Activated B cell treated with CpG ODN at 0.5 μM for 24 hours (primary cell): ENCODE results near the gene ZNF883. TPM values are rescaled to one million over a fixed set of nuclear protein-coding genes. Genes with fewer than 3 reads are reported as not detected.

Experiments
- ATAC-seq: fragments of 200-7000 bp; cut with Tn5 transposase; one replicate; pipeline ENCODE4 v1.10.0; 2021; ENCODE audit warnings: low read depth, mild to moderate bottlenecking, moderate library complexity
- CTCF ChIA-PET: fragments of 350-600 bp; sonication (Branson Sonifier 250); formaldehyde crosslinking; loops from one replicate; lab custom pipeline; 2021; ENCODE audit warnings: antibody characterized with exemption; lab: Charles Lee
- POLR2A ChIA-PET: fragments of 350-600 bp; sonication (Branson Sonifier 250); formaldehyde crosslinking; loops from one replicate; lab custom pipeline; 2021; ENCODE audit warnings: antibody characterized with exemption; lab: Charles Lee
- DNase-seq: peaks from one replicate; pipeline ENCODE4 v3.0.0; 2022
- H3K27ac Mint-ChIP-seq: one replicate; pipeline ENCODE4 v1.8.0; 2020; ENCODE audit warnings: mixed read lengths
- H3K27me3 Mint-ChIP-seq: one replicate; pipeline ENCODE4 v1.8.0; 2021; ENCODE audit warnings: mixed read lengths
- H3K36me3 Mint-ChIP-seq: one replicate; pipeline ENCODE4 v1.8.0; 2021; ENCODE audit warnings: low read depth, mixed read lengths
- H3K4me1 Mint-ChIP-seq: one replicate; pipeline ENCODE4 v1.8.0; 2021; ENCODE audit warnings: mixed read lengths
- H3K4me3 Mint-ChIP-seq: one replicate; pipeline ENCODE4 v1.8.0; 2020; ENCODE audit warnings: mild to moderate bottlenecking, mixed read lengths
- H3K9me3 Mint-ChIP-seq: one replicate; pipeline ENCODE4 v1.8.0; 2020; ENCODE audit warnings: mixed read lengths
- CTCF ChIP-seq: fragments of 200-600 bp; IDR thresholded peaks from one replicate; pipeline ENCODE4 v1.8.0; 2022; ENCODE audit warnings: antibody characterized with exemption, mild to moderate bottlenecking
- intact Hi-C: fragments of 100-400 bp; cut with micrococcal nuclease; formaldehyde crosslinking; loops from one replicate; pipeline ENCODE4 v1.15.1; 2024
- total RNA-seq: library from RNA; stranded (reverse); gene quantifications from 2 replicates; pipeline ENCODE4 v1.2.3, GENCODE V29; 2022

The ZNF883 gene
- total RNA-seq, 1 donor from 2014 or later, result 0.33 TPM

GRCh38 chr9:112997236-112997941 is 14.6 kb downstream of the ZNF883 start:
- peaks cover 44% of the 10 kb centered on the region for H3K9me3 Mint-ChIP-seq
- H3K4me3 Mint-ChIP-seq, result no peak overlapping the region
- peaks cover 42% of the 10 kb centered on the region for H3K36me3 Mint-ChIP-seq
- TF ChIP-seq CTCF, result no peak
- no peak overlapping the region for H3K27ac Mint-ChIP-seq
- ChIA-PET POLR2A (no interaction called here), CTCF (no interaction called here)
- intact Hi-C loops, result no loop called here
- no peaks in the 10 kb centered on the region for H3K27me3 Mint-ChIP-seq
- ATAC-seq (no peak), DNase-seq (no peak)
- no peaks in the 10 kb centered on the region for H3K4me1 Mint-ChIP-seq

DNA sequence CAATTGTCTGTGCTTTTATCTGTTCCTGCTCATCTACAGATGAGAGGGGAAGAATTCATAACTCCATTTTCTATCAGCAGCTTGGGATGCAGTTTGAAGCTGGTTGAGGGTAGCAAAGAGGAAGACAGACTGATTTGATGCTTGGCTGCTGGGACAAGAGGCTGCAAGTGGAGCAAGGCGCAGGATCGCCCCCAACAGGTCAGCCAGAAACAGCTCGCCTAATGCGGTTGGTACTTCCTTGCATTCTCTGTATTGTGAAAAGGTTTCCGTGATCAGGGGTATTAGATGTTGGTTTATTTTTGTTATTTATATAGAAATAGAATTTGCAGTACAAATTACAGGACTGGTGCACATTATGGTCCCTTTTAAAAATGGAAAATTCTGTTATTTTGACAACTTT is 40.6 kb downstream of the ZNF883 start:
- Mint-ChIP-seq H3K27me3 (peaks cover 25% of the 10 kb centered on the region), H3K9me3 (peaks cover 4% of the 10 kb centered on the region), H3K27ac (no peak overlapping the region), H3K4me1 (no peaks in the 10 kb centered on the region), H3K4me3 (no peak overlapping the region), H3K36me3 (no peaks in the 10 kb centered on the region)
- no peak for DNase-seq
- TF ChIP-seq CTCF, result no peak
- POLR2A ChIA-PET, result no interaction called here
- ATAC-seq, result no peak
- CTCF ChIA-PET, result interaction anchor here (1.6 kb wide), 1 partner anchor 126 kb away, joined by 4 read pairs; no protein-coding TSS in a partner anchor
- intact Hi-C loops, result loop anchor here (1.0 kb wide), 1 partner anchor 126 kb away; no protein-coding TSS in a partner anchor

GRCh38 chr9:112970939-112971338 is 41.1 kb downstream of the ZNF883 start:
- ChIA-PET CTCF (interaction anchor here (1.6 kb wide), 1 partner anchor 126 kb away, joined by 4 read pairs; no protein-coding TSS in a partner anchor), POLR2A (no interaction called here)
- Mint-ChIP-seq H3K9me3 (peaks cover 4% of the 10 kb centered on the region), H3K27ac (no peak overlapping the region), H3K4me1 (no peaks in the 10 kb centered on the region), H3K36me3 (no peaks in the 10 kb centered on the region), H3K4me3 (no peak overlapping the region), H3K27me3 (peaks cover 25% of the 10 kb centered on the region)
- intact Hi-C loops, result loop anchor here (1.0 kb wide), 1 partner anchor 126 kb away; no protein-coding TSS in a partner anchor
- no peak for ATAC-seq
- DNase-seq, result no peak
- no peak for TF ChIP-seq CTCF

GRCh38 chr9:112969730-112970129 is 42.3 kb downstream of the ZNF883 start:
- ChIA-PET POLR2A (no interaction called here), CTCF (no interaction called here)
- Mint-ChIP-seq H3K27ac (no peak overlapping the region), H3K27me3 (peaks cover 24% of the 10 kb centered on the region), H3K9me3 (peaks cover 4% of the 10 kb centered on the region), H3K4me3 (no peak overlapping the region), H3K4me1 (no peaks in the 10 kb centered on the region), H3K36me3 (no peaks in the 10 kb centered on the region)
- ATAC-seq, result no peak
- TF ChIP-seq CTCF, result no peak
- intact Hi-C loops, result no loop called here
- DNase-seq, result no peak

DNA sequence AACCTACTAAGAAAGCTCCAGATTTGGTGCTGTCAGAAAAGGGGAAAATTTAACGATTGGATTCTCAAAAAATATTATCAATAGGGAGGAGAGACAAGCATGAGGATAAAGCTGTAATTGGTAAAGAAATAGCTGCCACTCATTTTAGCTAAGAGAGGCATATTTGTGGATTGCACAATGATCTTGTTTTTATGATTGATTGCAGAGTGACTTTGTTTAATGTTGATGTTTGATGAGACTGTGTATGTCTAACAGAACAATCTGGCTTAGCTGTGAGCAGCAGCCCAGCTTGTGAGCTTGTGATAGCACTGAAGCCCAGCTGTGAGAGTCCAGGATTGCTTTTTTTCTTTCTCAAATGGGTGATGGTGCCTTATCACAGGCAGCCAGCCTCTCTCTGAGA is 56.4 kb downstream of the ZNF883 start:
- H3K36me3 Mint-ChIP-seq, result no peaks in the 10 kb centered on the region
- no peak overlapping the region for H3K27ac Mint-ChIP-seq
- POLR2A ChIA-PET, result no interaction called here
- CTCF ChIA-PET, result no interaction called here
- no peaks in the 10 kb centered on the region for H3K4me1 Mint-ChIP-seq
- intact Hi-C loops, result no loop called here
- DNase-seq, result no peak
- ATAC-seq, result no peak
- H3K9me3 Mint-ChIP-seq, result no peaks in the 10 kb centered on the region
- TF ChIP-seq CTCF, result no peak
- H3K27me3 Mint-ChIP-seq, result peaks cover 21% of the 10 kb centered on the region
- H3K4me3 Mint-ChIP-seq, result no peak overlapping the region
